Transverse colon (tissue), 4 donors: ENCODE results near the gene PGLYRP2.

Source experiments
- CTCF ChIP-seq, 5 experiments: fragments of 200-600 bp in 3 of 5; fragments of 450-650 bp in 2 of 5; sonication (generic) in 3 of 5; IDR thresholded peaks; 1 replicate in 2 of 5; 2 replicates in 3 of 5; pipeline ENCODE4 v1.5.1; 2016 to 2017; ENCODE audit warnings: antibody characterized with exemption in 5 of 5, inconsistent platforms in 3 of 5, mild to moderate bottlenecking in 2 of 5, moderate library complexity in 1 of 5
- EP300 ChIP-seq: sonication (generic); formaldehyde crosslinking; IDR thresholded peaks from one replicate; pipeline ENCODE4 v1.6.1; 2017; ENCODE audit warnings: antibody characterized with exemption, low read depth
- POLR2A ChIP-seq: fragments of 450-650 bp; IDR thresholded peaks from one replicate; pipeline ENCODE4 v1.6.1; 2016; ENCODE audit warnings: antibody characterized with exemption, mild to moderate bottlenecking, moderate library complexity
- POLR2AphosphoS5 ChIP-seq, 3 donors: sonication (generic); formaldehyde crosslinking; IDR thresholded peaks; one replicate each; pipeline ENCODE4 v1.6.1; 2016; ENCODE audit warnings: antibody characterized with exemption in 3 of 3

- TF ChIP-seq CTCF (IDR thresholded peaks at IDR 0.05) = no peak
- no peak for TF ChIP-seq POLR2A
- no peak for TF ChIP-seq EP300
- TF ChIP-seq POLR2AphosphoS5 (IDR thresholded peaks at IDR 0.05) = no peak
These were observed 58.1 kb downstream of the PGLYRP2 start for GRCh38 chr19:15421136-15421695.
